ENCODE data around the gene ANXA3. TPM values are rescaled to one million over a fixed set of nuclear protein-coding genes. Genes with fewer than 3 reads are reported as not detected.

Gene ANXA3
- total RNA-seq, 1 donor from 2014 or later: not detected

DNA sequence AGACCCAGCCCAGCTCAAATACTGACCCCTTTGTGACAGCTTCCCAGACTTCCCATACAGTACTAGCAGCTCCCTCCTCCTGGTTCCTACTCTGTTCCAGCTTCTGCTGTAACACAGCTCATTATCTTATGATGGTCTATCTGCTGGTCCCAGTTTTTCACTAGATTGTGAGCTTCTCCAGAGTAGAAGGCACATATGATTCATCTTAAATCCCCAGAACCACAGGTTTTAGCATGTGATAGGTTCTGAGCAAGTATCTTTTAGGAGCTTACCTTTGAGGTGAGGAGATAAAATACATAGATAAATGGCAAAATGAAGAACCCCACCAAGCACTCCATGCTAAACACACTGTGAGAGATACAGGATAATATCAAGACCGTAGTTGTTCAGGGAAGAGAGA lies 27.6 kb upstream of the ANXA3 start:
- H3K27ac Mint-ChIP-seq (ENCODE audit: unreplicated experiment): no peak overlapping the region

DNA sequence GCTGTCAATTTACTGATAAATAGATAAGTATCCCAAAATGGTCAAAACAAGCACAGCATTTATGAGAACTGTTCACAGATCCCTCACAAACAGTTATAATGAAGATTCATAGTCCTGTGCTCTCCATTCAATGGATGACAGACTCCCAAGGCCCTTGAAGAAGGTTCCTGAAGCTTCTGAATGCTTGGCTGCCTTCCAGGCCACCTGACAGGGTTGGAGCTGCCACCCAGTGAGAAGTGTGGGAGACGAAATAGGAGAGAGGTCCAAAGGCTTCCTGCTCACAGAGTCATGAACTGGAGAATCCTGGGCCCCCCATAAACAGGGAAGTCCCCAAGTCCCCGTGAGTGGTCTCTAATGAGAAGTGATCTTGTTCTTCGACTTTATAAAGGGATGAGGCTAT lies 26.0 kb upstream of the ANXA3 start:
- DNase-seq (ENCODE audit: low read depth, low spot score): no peak
- no peak overlapping the region for H3K27ac Mint-ChIP-seq (ENCODE audit: unreplicated experiment)
- no peaks in the 10 kb centered on the region for H3K27me3 Mint-ChIP-seq (ENCODE audit: low read depth)
- H3K4me3 Mint-ChIP-seq: no peak overlapping the region
- no peaks in the 10 kb centered on the region for H3K4me1 Mint-ChIP-seq
- TF ChIP-seq, protein P1, sequence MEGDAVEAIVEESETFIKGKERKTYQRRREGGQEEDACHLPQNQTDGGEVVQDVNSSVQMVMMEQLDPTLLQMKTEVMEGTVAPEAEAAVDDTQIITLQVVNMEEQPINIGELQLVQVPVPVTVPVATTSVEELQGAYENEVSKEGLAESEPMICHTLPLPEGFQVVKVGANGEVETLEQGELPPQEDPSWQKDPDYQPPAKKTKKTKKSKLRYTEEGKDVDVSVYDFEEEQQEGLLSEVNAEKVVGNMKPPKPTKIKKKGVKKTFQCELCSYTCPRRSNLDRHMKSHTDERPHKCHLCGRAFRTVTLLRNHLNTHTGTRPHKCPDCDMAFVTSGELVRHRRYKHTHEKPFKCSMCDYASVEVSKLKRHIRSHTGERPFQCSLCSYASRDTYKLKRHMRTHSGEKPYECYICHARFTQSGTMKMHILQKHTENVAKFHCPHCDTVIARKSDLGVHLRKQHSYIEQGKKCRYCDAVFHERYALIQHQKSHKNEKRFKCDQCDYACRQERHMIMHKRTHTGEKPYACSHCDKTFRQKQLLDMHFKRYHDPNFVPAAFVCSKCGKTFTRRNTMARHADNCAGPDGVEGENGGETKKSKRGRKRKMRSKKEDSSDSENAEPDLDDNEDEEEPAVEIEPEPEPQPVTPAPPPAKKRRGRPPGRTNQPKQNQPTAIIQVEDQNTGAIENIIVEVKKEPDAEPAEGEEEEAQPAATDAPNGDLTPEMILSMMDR (conservative IDR thresholded peaks at IDR 0.05): no peak
- H3K36me3 Mint-ChIP-seq (ENCODE audit: low read depth): no peaks in the 10 kb centered on the region
- H3K9me3 Mint-ChIP-seq: peaks cover 3% of the 10 kb centered on the region

More for the DNA sequence above, 27.6 kb upstream of the ANXA3 start:
- Mint-ChIP-seq H3K4me1 (no peaks in the 10 kb centered on the region), H3K36me3 (ENCODE audit: low read depth) (no peaks in the 10 kb centered on the region), H3K4me3 (no peak overlapping the region), H3K9me3 (no peaks in the 10 kb centered on the region), H3K27me3 (ENCODE audit: low read depth) (no peaks in the 10 kb centered on the region)
- TF ChIP-seq, protein P1 (conservative IDR thresholded peaks at IDR 0.05): no peak
- DNase-seq (ENCODE audit: low read depth, low spot score): no peak

DNA sequence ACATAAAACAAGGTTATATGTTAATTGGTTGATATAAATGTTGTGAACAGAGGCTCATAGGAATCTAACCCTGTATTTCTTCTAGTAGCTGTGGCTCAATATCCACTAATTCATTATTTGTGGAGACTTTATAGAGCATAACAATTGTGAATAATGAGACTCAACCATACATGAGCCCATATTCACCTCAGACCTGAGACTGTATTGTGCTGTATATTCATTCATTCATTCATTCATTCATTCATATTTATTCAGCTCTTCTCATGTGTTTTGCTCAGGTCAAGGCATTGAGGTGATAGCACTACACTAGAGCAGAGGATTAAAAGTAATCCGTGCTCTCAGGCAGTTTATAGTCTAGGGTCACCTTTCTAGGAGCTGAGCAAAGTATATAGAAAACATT lies 24.5 kb upstream of the ANXA3 start:
- Mint-ChIP-seq H3K27ac (ENCODE audit: unreplicated experiment) (no peak overlapping the region), H3K4me3 (no peak overlapping the region), H3K4me1 (no peaks in the 10 kb centered on the region), H3K27me3 (ENCODE audit: low read depth) (no peaks in the 10 kb centered on the region), H3K9me3 (peaks cover 3% of the 10 kb centered on the region), H3K36me3 (ENCODE audit: low read depth) (no peaks in the 10 kb centered on the region)
- no peak for DNase-seq (ENCODE audit: low read depth, low spot score)
- TF ChIP-seq, protein P1 (conservative IDR thresholded peaks at IDR 0.05): no peak

DNA sequence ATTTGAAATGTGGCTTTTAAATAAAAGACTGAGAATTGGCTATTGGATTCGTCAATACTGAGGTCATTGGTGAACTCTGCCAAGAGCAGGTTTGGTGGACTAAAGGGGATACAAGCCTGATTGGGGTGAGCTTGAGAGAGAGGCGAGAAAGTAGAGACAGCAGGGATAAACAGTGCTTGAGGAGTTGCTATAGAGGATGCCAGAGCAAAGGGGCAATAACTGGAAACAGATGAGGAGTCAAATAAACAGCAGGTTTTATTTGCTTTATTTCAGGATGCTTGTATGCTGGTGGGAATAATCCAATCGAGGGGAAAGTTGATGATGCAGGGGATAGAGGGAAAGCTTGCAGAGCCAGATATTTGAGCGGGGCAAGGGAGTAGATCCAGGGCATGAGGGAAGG lies 24.0 kb upstream of the ANXA3 start:
- no peak overlapping the region for H3K27ac Mint-ChIP-seq (ENCODE audit: unreplicated experiment)
- H3K36me3 Mint-ChIP-seq (ENCODE audit: low read depth): no peaks in the 10 kb centered on the region
- H3K9me3 Mint-ChIP-seq: peaks cover 3% of the 10 kb centered on the region
- H3K4me3 Mint-ChIP-seq: no peak overlapping the region
- no peak for DNase-seq (ENCODE audit: low read depth, low spot score)
- no peaks in the 10 kb centered on the region for H3K27me3 Mint-ChIP-seq (ENCODE audit: low read depth)
- no peaks in the 10 kb centered on the region for H3K4me1 Mint-ChIP-seq
- TF ChIP-seq, protein P1 (conservative IDR thresholded peaks at IDR 0.05): no peak

DNA sequence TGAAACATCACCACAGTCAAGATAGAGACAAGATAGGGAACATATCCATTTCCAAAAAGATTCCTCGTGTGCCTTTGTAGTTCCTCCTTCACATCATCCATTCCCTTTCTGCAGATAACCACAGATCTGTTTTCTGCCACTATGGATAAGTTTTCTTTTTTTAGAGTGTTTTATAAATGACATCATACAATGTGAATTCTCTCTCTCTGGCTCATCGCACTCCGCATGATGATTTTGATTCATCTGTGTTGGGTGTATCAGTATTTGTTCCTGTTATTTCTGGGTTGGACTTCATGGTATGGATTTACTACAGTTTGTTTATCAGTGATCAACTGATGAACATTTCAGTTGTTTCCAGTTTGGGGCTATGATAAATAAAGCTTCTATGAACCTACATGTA lies 23.2 kb upstream of the ANXA3 start:
- TF ChIP-seq, protein P1 (conservative IDR thresholded peaks at IDR 0.05): no peak
- Mint-ChIP-seq H3K4me1 (peaks cover 3% of the 10 kb centered on the region), H3K27ac (ENCODE audit: unreplicated experiment) (no peak overlapping the region), H3K27me3 (ENCODE audit: low read depth) (no peaks in the 10 kb centered on the region), H3K4me3 (no peak overlapping the region), H3K36me3 (ENCODE audit: low read depth) (no peaks in the 10 kb centered on the region), H3K9me3 (peaks cover 3% of the 10 kb centered on the region)
- DNase-seq (ENCODE audit: low read depth, low spot score): no peak
